Esophagus squamous epithelium (tissue), 5 donors: ENCODE data around the gene WDR54. TPM values are rescaled to one million over a fixed set of nuclear protein-coding genes. Genes with fewer than 3 reads are reported as not detected.

ENCODE experiments used
- DNase-seq: peaks from one replicate; lab custom pipeline; 2025; lab: John Stamatoyannopoulos, UW
- H3K27ac ChIP-seq, 4 donors: fragments of 200-600 bp; sonication (generic); one replicate each; pipeline ENCODE4 v1.5.1; 2016 to 2019; ENCODE audit warnings: mild to moderate bottlenecking in 1 of 4
- H3K27me3 ChIP-seq, 4 donors: fragments of 200-600 bp; sonication (generic); 1 replicate in 3 of 4; 2 replicates in 1 of 4; pipeline versions ENCODE4 v1.5.1 to v1.6.0; 2017 to 2021; ENCODE audit warnings: antibody characterized with exemption in 1 of 4
- H3K36me3 ChIP-seq, 3 donors: fragments of 200-600 bp; sonication (generic); one replicate each; pipeline ENCODE4 v1.5.1; 2016 to 2019
- H3K4me1 ChIP-seq, 3 donors: fragments of 200-600 bp; sonication (generic); one replicate each; pipeline ENCODE4 v1.5.1; 2017 to 2019
- H3K4me3 ChIP-seq, 4 donors: fragments of 200-600 bp; sonication (generic); 1 replicate in 3 of 4; 2 replicates in 1 of 4; pipeline ENCODE4 v1.5.1; 2016 to 2019; ENCODE audit warnings: mild to moderate bottlenecking in 2 of 4, moderate library complexity in 1 of 4
- H3K9me3 ChIP-seq, 3 donors: fragments of 200-600 bp; sonication (generic); one replicate each; pipeline ENCODE4 v1.5.1; 2016 to 2019
- POLR2A ChIP-seq, 4 donors: fragments of 450-650 bp; IDR thresholded peaks; one replicate each; pipeline ENCODE4 v1.6.1; 2017; ENCODE audit warnings: antibody characterized with exemption in 4 of 4, mild to moderate bottlenecking in 4 of 4, moderate library complexity in 3 of 4
- WGBS, 2 donors: methylation state at CpG; one replicate each; pipeline ENCODE4 v1.1.5; 2018; 5-methylcytosine and 5-hydroxymethylcytosine counted together
- intact Hi-C: fragments of 100-400 bp; cut with DNase I; formaldehyde crosslinking; loops from one replicate; pipeline ENCODE4 v1.15.0; 2022
- total RNA-seq, 4 donors: library from RNA; depleted of rRNA; stranded (reverse); fragments of >200 nt; gene quantifications; one replicate each; pipeline ENCODE4 v1.1.0, GENCODE V29; 2016
- TF ChIP-seq, protein P1 (sequence below), 6 experiments: fragments of 450-650 bp in 4 of 6; fragments of 200-600 bp in 2 of 6; sonication (generic) in 2 of 6; IDR thresholded peaks; one replicate each; pipeline ENCODE4 v1.5.1; 2016 to 2019; ENCODE audit warnings: antibody characterized with exemption in 6 of 6, mild to moderate bottlenecking in 4 of 6, moderate library complexity in 4 of 6
- donor health status: DM: yes; HTN: yes; CAD: no.

The WDR54 gene
- total RNA-seq, 4 donors from 2014 or later, result 3.1 to 9.1 (median 6.0) TPM

DNA sequence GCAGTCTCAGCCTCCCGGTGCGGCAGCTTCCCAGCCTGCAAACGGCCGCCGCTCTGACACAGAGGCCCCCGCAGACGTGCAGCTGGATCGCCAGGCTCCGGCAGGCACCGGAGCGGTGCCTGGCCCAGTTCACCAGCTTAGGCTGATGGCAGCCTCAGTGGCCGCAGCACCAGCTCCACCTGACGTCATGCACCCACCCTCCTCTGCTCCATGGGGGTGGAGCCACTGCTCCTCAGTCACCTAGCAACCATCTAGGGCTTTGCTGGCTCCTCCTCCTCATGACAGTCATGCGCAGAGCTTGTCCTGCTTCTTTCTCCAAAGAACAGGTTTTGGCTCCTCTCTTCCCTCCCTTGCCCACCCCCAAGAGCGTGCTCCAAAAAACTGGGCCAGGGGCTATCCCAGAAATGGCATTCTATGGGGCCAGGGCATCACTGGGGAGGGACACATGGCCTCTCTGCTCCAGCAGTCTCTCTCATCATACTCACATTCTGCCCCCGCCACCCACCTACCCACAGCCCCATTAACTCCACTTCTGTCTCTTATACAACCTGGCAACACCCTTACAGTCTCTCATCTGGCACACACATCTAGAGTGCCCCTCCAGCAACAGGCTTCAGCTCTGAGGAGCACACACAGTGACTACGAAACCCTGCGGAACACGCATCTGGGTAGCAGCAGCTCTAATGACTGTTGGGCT, 46.9 kb upstream of the WDR54 start:
- intact Hi-C loops, result no loop called here
- H3K4me1 ChIP-seq, result peaks cover 4 to 40% (median 12%) of the 10 kb centered on the region in 3 donors
- WGBS, 2 donors, result 58 to 73% methylated on average over 11 to 19 of the region's 19 CpGs
- H3K27me3 ChIP-seq, result no peaks in the 10 kb centered on the region
- peaks cover 10 to 51% (median 33%) of the 10 kb centered on the region in 3 donors for H3K36me3 ChIP-seq
- TF ChIP-seq POLR2A (IDR thresholded peaks at IDR 0.05), result no peak
- TF ChIP-seq, protein P1, sequence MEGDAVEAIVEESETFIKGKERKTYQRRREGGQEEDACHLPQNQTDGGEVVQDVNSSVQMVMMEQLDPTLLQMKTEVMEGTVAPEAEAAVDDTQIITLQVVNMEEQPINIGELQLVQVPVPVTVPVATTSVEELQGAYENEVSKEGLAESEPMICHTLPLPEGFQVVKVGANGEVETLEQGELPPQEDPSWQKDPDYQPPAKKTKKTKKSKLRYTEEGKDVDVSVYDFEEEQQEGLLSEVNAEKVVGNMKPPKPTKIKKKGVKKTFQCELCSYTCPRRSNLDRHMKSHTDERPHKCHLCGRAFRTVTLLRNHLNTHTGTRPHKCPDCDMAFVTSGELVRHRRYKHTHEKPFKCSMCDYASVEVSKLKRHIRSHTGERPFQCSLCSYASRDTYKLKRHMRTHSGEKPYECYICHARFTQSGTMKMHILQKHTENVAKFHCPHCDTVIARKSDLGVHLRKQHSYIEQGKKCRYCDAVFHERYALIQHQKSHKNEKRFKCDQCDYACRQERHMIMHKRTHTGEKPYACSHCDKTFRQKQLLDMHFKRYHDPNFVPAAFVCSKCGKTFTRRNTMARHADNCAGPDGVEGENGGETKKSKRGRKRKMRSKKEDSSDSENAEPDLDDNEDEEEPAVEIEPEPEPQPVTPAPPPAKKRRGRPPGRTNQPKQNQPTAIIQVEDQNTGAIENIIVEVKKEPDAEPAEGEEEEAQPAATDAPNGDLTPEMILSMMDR (IDR thresholded peaks at IDR 0.05), result no peak
- H3K4me3 ChIP-seq, result peak overlapping the region in 3 of 4 donors; percentile 20 to 49 (median 34)
- peak overlapping the region in 3 of 4 donors; percentile 47 to 66 (median 61) for H3K27ac ChIP-seq
- no peaks in the 10 kb centered on the region for H3K9me3 ChIP-seq
- no peak for DNase-seq

DNA sequence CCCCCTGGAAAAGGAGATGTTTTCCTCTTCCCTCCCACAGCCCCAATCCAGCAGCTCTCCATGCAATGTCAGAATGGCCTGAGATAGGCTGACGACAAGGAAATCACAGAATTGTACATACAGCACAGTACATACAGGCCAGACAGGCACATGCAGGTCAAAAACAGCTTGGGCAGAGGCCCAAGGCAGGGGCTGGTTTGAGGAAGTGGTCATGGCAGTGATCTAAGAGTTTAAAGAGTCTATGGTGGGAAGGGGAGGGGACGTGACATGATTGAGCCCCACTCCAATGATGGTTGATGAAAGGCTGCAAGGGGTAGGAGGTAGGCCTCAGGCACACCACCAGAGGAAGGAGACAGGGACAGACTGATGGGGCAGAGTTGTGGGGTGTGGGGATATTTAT, 45.7 kb upstream of the WDR54 start:
- 71 to 80% methylated on average over 2 of the region's 2 CpGs for WGBS, 2 donors
- Histone ChIP-seq H3K27ac (no peak overlapping the region), H3K4me1 (peaks cover 12 to 52% (median 16%) of the 10 kb centered on the region in 3 donors), H3K27me3 (no peaks in the 10 kb centered on the region), H3K36me3 (peaks cover 7 to 39% (median 22%) of the 10 kb centered on the region in 3 donors), H3K4me3 (no peak overlapping the region), H3K9me3 (no peaks in the 10 kb centered on the region)
- intact Hi-C loops, result no loop called here
- no peak for TF ChIP-seq POLR2A (IDR thresholded peaks at IDR 0.05)
- TF ChIP-seq, protein P1 (IDR thresholded peaks at IDR 0.05), result no peak
- no peak for DNase-seq

DNA sequence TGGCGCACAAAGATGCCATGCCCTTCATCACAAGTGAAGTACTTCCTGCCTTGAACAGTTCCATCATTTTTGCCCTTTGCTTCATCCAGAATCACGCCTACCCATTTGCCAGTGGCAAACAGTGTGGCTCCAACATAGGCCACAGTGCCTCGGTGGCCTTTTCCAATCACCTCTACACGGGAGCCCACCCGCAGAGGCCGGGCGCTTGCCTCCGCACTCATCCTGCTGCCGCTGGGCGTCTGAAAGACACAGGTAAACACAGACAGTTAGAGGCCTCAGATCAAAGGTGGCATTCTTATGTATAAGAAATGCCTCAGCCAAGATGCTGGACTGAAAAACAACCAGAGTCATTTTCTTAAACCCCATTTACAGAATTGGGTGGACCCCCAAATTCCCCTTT, 43.5 kb upstream of the WDR54 start:
- H3K27me3 ChIP-seq, result no peaks in the 10 kb centered on the region
- no peak for DNase-seq
- H3K27ac ChIP-seq, result no peak overlapping the region
- H3K9me3 ChIP-seq, result no peaks in the 10 kb centered on the region
- peaks cover 0 to 30% (median 14%) of the 10 kb centered on the region in 3 donors for H3K36me3 ChIP-seq
- TF ChIP-seq POLR2A (IDR thresholded peaks at IDR 0.05), result no peak
- TF ChIP-seq, protein P1 (IDR thresholded peaks at IDR 0.05), result no peak
- intact Hi-C loops, result no loop called here
- no peak overlapping the region for H3K4me3 ChIP-seq
- 93 to 95% methylated on average over 8 to 10 of the region's 10 CpGs for WGBS, 2 donors
- peaks cover 12 to 60% (median 16%) of the 10 kb centered on the region in 3 donors for H3K4me1 ChIP-seq

DNA sequence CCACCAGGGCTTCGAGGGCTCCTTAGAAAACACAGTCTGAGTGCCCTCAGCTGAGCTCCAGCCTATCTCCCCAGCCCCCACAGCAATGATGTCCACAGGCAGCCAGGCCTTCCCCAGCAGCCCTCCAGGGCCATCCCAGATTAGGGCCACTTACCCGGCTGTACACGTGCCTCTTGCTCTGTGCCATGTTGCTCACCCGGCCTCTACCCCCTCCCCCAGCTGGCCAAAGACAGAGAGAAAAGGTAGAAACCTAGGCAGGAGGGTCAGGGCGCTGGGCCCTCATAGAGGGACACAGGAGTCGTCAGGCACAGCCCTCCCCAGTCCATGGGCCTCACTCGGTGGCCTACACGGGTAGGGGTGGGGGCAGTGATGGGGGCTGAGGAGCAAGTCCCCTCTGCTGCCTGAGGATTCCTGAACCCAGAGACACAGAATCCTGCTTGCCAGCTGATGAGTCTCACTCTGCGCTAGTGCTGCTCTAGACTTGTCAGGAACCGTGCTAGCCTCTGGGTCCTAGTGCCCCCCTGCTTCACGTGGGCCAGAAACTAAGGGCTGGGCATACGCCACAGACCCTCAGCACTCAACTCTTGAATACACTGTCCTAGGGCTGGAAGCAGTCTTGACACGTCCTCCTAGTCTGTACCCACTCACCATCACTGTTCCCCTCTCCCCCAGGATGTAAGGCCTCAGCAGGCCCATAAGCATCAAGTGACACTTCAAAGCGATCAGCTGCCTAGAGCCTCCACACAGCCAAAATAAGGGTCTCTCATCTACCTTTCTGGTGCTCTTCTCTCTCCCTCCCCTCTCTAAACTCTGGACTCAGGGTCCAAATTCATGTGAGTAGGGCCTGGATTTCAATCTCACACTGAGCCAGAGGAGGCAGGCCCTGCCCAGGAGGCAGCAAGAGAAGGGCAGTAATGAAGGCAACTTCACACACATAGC, 41.4 kb upstream of the WDR54 start, which contains the start of gene DCTN1:
TSS of gene DCTN1 (minus strand) at position 461 of the 939 bp plus-strand sequence. CDS start at position 187, 274 bp downstream.
- TF ChIP-seq POLR2A (IDR thresholded peaks at IDR 0.05), result no peak
- TF ChIP-seq, protein P1 (IDR thresholded peaks at IDR 0.05), result no peak
- Histone ChIP-seq H3K4me3 (peak within 1 kb of the TSS in 3 of 4 donors; percentile 27 to 60 (median 33)), H3K4me1 (peaks cover 0 to 51% (median 26%) of the 10 kb centered on the region in 3 donors), H3K27ac (peak within 1 kb of the TSS in 2 of 4 donors; percentile 10 to 15), H3K27me3 (no peaks in the 10 kb centered on the region), H3K9me3 (no peaks in the 10 kb centered on the region), H3K36me3 (peaks cover 0 to 42% (median 14%) of the 10 kb centered on the region in 3 donors)
- no peak for DNase-seq
- 35 to 50% methylated on average over 4 to 5 of the region's 14 CpGs for WGBS, 2 donors
- intact Hi-C loops, result no loop called here
